ENCODE measurements around the gene GPX3. TPM values are rescaled to one million over a fixed set of nuclear protein-coding genes. Genes with fewer than 3 reads are reported as not detected.

The GPX3 gene
- polyA plus RNA-seq, 1 of the 3 experiments (the other 2 are of a cell fraction) = 3.2 TPM

- Histone ChIP-seq H3F3A (replicated peaks; ENCODE audit: insufficient read depth) (no peaks in the 10 kb centered on the region), H3K9me3 (no peaks in the 10 kb centered on the region), H3K9me2 (no peaks in the 10 kb centered on the region), H3K4me3 (ENCODE audit: low read depth in 2 of 2, low read length in 1 of 2) (no peak overlapping the region), H3K36me3 (replicated peaks in 1 of 2; ENCODE audit: control insufficient read depth in 1 of 2, insufficient read depth in 2 of 2, low read length in 1 of 2) (no peaks in the 10 kb centered on the region), H3K27me3 (ENCODE audit: insufficient read depth) (no peaks in the 10 kb centered on the region), H3K79me2 (ENCODE audit: insufficient read depth) (no peaks in the 10 kb centered on the region), H3K4me2 (no peak overlapping the region), H3K9ac (no peak overlapping the region), H4K20me1 (ENCODE audit: insufficient read depth) (no peaks in the 10 kb centered on the region), H3K4me1 (ENCODE audit: control insufficient read depth in 1 of 2, insufficient read depth in 2 of 2, low read depth in 1 of 2, low read length in 1 of 2) (no peaks in the 10 kb centered on the region), H3K27ac (ENCODE audit: low read depth in 2 of 2, low read length in 1 of 2) (no peak overlapping the region), H2AFZ (ENCODE audit: low read depth) (no peak overlapping the region)
- TF ChIP-seq, protein P1, sequence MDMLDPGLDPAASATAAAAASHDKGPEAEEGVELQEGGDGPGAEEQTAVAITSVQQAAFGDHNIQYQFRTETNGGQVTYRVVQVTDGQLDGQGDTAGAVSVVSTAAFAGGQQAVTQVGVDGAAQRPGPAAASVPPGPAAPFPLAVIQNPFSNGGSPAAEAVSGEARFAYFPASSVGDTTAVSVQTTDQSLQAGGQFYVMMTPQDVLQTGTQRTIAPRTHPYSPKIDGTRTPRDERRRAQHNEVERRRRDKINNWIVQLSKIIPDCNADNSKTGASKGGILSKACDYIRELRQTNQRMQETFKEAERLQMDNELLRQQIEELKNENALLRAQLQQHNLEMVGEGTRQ (IDR thresholded peaks at IDR 0.05; ENCODE audit: borderline replicate concordance, low read depth, low read length) = no peak
- no peak for TF ChIP-seq RAD21 (IDR thresholded peaks at IDR 0.05; ENCODE audit: low read length)
- TF ChIP-seq NRF1 (IDR thresholded peaks at IDR 0.05; ENCODE audit: low read depth, low read length) = no peak
- TF ChIP-seq CHD2 (IDR thresholded peaks at IDR 0.05; ENCODE audit: low read length, partially characterized antibody) = no peak
- TF ChIP-seq TCF12 (IDR thresholded peaks at IDR 0.05) = no peak
- TF ChIP-seq MXI1 (IDR thresholded peaks at IDR 0.05; ENCODE audit: low read depth, low read length) = no peak
- TF ChIP-seq TAF1 (IDR thresholded peaks at IDR 0.05; ENCODE audit: borderline replicate concordance, low read depth, low read length) = no peak
- TF ChIP-seq, protein P2, sequence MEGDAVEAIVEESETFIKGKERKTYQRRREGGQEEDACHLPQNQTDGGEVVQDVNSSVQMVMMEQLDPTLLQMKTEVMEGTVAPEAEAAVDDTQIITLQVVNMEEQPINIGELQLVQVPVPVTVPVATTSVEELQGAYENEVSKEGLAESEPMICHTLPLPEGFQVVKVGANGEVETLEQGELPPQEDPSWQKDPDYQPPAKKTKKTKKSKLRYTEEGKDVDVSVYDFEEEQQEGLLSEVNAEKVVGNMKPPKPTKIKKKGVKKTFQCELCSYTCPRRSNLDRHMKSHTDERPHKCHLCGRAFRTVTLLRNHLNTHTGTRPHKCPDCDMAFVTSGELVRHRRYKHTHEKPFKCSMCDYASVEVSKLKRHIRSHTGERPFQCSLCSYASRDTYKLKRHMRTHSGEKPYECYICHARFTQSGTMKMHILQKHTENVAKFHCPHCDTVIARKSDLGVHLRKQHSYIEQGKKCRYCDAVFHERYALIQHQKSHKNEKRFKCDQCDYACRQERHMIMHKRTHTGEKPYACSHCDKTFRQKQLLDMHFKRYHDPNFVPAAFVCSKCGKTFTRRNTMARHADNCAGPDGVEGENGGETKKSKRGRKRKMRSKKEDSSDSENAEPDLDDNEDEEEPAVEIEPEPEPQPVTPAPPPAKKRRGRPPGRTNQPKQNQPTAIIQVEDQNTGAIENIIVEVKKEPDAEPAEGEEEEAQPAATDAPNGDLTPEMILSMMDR (IDR thresholded peaks at IDR 0.05) = no peak
- no peak for TF ChIP-seq EP300 (IDR thresholded peaks at IDR 0.05; ENCODE audit: borderline replicate concordance in 1 of 2, low read depth in 1 of 2, low read length in 1 of 2)
- TF ChIP-seq FOSL2 (IDR thresholded peaks at IDR 0.05; ENCODE audit: borderline replicate concordance, low read depth) = no peak
- TF ChIP-seq FOXJ3 (CRISPR knock-in tag; IDR thresholded peaks at IDR 0.05) = no peak
- no peak for TF ChIP-seq JUND (IDR thresholded peaks at IDR 0.05)
- no peak for TF ChIP-seq TEAD4 (IDR thresholded peaks at IDR 0.05; ENCODE audit: borderline replicate concordance, insufficient read depth)
- 44% methylated on average over 3 of the region's 3 CpGs for WGBS (ENCODE audit: low lambda C conversion rate)
- no peak for DNase-seq
- ChIA-PET CTCF (no interaction called here), POLR2A (no interaction called here)
Observed at GRCh38 chr5:150987746-150988145, 32.6 kb upstream of the GPX3 start.

DNA sequence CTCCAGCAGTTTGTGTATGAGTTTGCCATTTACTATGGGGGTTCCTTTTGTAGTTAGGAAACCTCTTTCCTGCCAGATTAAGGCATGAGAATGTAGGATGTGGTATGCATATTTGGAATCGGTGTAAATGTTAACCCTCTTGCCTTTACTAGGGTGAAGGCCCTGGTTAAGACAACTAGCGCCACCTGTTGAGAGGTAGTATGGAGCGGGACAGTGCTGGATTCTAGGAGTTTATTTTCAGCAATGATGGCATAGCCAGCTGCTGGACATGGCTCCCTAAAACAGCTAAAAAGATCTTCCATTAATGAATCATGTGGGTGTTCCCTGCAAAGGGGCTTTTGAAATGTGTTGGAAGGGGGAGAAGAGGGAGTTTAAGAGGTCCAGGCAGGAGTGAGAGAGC lies 30.7 kb upstream of the GPX3 start:
- CTCF ChIA-PET = interaction anchor here (1.0 kb wide), 1 partner anchor 62 kb away, joined by 3 read pairs; no protein-coding TSS in a partner anchor
- 53% methylated on average over 3 of the region's 3 CpGs for WGBS (ENCODE audit: low lambda C conversion rate)

More for the DNA sequence above, 30.7 kb upstream of the GPX3 start:
- H3K4me1 ChIP-seq (ENCODE audit: control insufficient read depth in 1 of 2, insufficient read depth in 2 of 2, low read depth in 1 of 2, low read length in 1 of 2) = no peaks in the 10 kb centered on the region
- no peaks in the 10 kb centered on the region for H3K27me3 ChIP-seq (ENCODE audit: insufficient read depth)
- TF ChIP-seq, protein P2 (IDR thresholded peaks at IDR 0.05) = peak; percentile 32
- no peak for TF ChIP-seq FOXM1 (IDR thresholded peaks at IDR 0.05; ENCODE audit: low read depth)
- TF ChIP-seq RAD21 (IDR thresholded peaks at IDR 0.05; ENCODE audit: low read length) = no peak
- no peaks in the 10 kb centered on the region for H3F3A ChIP-seq (replicated peaks; ENCODE audit: insufficient read depth)
- no peaks in the 10 kb centered on the region for H3K79me2 ChIP-seq (ENCODE audit: insufficient read depth)
- no peaks in the 10 kb centered on the region for H4K20me1 ChIP-seq (ENCODE audit: insufficient read depth)
- H3K4me3 ChIP-seq (ENCODE audit: low read depth in 2 of 2, low read length in 1 of 2) = no peak overlapping the region
- H3K27ac ChIP-seq (ENCODE audit: low read depth in 2 of 2, low read length in 1 of 2) = no peak overlapping the region
- no peak for DNase-seq
- no peaks in the 10 kb centered on the region for H3K36me3 ChIP-seq (replicated peaks in 1 of 2; ENCODE audit: control insufficient read depth in 1 of 2, insufficient read depth in 2 of 2, low read length in 1 of 2)
- no peak overlapping the region for H3K9ac ChIP-seq
- H3K9me3 ChIP-seq = no peaks in the 10 kb centered on the region
- POLR2A ChIA-PET = no interaction called here
- H3K9me2 ChIP-seq = no peaks in the 10 kb centered on the region
- no peak overlapping the region for H3K4me2 ChIP-seq
- H2AFZ ChIP-seq (ENCODE audit: low read depth) = no peak overlapping the region
